GM12865 (cell line): ENCODE data around the gene UMAD1.

ENCODE experiments used
- DNase-seq: peaks from one replicate; pipeline ENCODE4 v3.0.0; 2010; ENCODE audit warnings: low read depth
- H3K4me3 ChIP-seq: 2 replicates; pipeline ENCODE4 v1.5.1; 2011; ENCODE audit warnings: mild to moderate bottlenecking, low read depth, low read length, control low read depth
- CTCF ChIP-seq: IDR thresholded peaks from 2 replicates; pipeline ENCODE4 v1.5.1; 2011; ENCODE audit warnings: low read length, control low read depth, low read depth, inconsistent platforms; ENCODE audit not compliant: insufficient read depth; ENCODE audit errors: missing control alignments

Gene UMAD1

GRCh38 chr7:7790041-7790741 is 149.6 kb downstream of the UMAD1 start:
- DNase-seq, result no peak
- no peak overlapping the region for H3K4me3 ChIP-seq
- no peak for TF ChIP-seq CTCF

DNA sequence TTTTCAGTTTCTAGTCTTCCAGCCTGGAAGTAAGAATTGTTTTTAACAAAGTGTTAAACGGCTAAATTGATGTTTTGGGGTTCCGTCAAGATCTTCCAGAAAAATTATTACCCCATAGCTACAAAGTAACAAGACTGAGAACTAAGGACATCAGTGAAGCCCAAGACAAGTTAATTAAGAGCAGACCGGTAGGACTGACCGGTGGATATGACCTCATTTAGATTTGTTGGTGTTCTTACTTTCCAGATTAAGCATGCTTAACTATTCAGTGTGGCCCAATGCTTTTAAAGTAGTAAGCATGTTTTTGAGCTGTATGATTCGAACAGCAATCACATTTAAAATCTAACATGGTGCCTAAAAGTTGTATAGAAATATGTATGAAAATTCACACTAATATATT is 151.0 kb downstream of the UMAD1 start:
- DNase-seq, result no peak
- no peak for TF ChIP-seq CTCF
- no peak overlapping the region for H3K4me3 ChIP-seq

DNA sequence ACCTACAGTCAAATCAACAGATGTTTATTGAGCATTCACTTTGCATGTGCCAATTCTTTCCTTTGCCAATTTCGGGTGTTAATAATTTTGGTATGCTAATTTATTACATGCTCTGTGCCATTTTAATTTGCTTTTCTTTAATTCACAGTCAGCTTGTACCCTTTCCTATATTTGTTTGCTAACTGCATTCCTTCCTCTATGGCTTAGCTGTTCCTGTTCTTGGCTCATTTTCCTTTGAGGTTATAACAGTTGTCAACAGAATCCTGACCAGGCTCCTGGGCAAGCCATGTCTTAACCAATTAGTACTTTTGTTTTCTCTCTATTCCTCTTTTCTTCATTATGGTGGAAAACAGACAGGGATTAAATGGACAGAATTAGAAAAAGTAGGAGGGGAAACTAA is 151.5 kb downstream of the UMAD1 start:
- TF ChIP-seq CTCF, result no peak
- no peak overlapping the region for H3K4me3 ChIP-seq
- DNase-seq, result no peak

DNA sequence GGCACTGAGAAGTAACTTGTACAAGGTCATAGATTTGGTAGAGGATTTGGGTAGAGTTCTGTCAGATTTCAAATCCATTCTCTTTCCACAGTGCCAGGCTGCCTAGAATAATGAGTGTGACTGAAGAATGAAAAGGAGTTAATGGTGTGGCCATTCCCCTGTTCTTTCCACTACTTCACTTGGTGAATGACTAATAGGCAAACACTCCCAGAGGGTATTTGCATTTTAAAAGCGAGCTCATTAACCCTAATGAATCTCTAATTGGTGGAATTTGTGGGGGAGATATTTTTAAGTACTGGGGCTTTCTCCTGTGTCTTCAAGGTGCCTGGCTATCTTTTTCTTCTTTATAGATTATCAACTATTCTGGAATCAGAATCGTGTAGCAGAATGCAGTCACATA is 152.7 kb downstream of the UMAD1 start:
- no peak for DNase-seq
- no peak overlapping the region for H3K4me3 ChIP-seq
- TF ChIP-seq CTCF, result no peak

DNA sequence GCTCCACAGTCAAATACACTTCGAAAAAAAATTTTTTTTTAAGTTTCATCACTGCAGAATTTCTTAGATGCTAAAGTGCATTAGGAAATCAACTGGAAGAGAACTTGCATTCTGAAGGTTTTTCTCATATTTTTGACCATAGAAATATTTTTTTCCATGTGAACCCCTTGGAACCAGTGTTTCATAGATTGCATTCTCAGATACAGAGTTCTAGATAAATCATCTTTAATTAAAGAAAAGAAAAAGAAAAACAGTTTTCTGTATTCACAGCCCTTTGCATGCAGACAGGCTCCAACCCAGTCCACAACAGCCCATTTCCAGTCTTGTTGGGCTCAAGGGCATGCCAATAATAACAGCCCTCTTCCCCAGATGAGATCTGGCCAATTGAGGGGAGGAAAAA is 153.4 kb downstream of the UMAD1 start:
- TF ChIP-seq CTCF, result no peak
- no peak overlapping the region for H3K4me3 ChIP-seq
- no peak for DNase-seq

DNA sequence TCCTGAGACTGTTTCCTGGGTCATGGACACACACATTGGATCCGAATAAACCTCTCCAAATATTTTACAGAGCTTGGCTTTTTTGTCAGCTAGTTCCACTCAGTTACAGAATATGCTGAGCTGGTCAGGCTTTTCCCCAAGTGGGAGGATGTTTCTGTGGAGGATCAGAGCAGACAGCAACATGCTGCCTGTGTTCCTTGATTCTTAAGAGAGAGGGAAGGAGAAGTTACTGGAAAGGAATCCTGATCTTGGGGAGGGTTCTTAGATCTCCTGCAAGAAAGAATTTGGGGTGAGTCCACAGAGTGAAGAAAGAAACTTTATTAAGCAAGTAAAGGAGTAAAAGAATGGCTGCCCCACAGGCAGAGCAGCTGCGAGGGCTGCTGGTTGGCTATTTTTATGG is 154.7 kb downstream of the UMAD1 start:
- TF ChIP-seq CTCF, result no peak
- no peak overlapping the region for H3K4me3 ChIP-seq
- DNase-seq, result no peak

DNA sequence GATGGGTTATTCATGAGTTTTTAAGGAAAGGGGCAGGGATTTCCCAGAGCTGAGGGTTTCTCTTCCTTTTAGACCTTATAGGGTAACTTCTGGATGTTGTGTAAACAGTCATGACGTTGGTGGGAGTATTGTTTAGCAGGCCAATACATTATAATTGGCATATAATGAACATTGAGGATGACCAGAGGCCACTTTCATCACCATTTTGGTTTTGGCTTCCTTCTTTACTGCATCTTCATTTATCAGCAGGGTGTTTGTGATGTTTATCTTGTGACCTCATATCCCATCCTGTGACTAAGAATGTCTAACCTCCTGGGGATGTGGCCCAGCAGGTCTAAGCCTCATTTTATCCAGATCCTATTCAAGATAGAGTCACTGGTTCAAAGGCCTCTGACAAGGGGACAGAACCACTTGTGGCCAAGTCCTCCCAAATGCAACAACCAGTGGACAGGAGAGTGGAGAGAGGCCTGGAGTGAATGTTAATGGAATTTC is 155.1 kb downstream of the UMAD1 start:
- TF ChIP-seq CTCF, result no peak
- no peak for DNase-seq
- no peak overlapping the region for H3K4me3 ChIP-seq
